PC-9 (cell line): Measurements from ENCODE around the gene HECTD1. TPM values are rescaled to one million over a fixed set of nuclear protein-coding genes. Genes with fewer than 3 reads are reported as not detected.

ENCODE experiments used
- BruUV-seq: library from RNA; stranded (reverse); fragments of 400-500 nt; replicated peaks from 2 replicates; lab custom pipeline; 2021; lab: Mats Ljungman, UMichigan
- CTCF ChIA-PET: fragments of 300-600 bp; sonication (Branson Sonifier 250); formaldehyde crosslinking; loops from one replicate; lab custom pipeline; 2022; ENCODE audit warnings: antibody characterized with exemption; lab: Charles Lee
- POLR2A ChIA-PET: fragments of 300-600 bp; sonication (Branson Sonifier 250); formaldehyde crosslinking; loops from one replicate; lab custom pipeline; 2022; ENCODE audit warnings: antibody characterized with exemption; ENCODE audit not compliant: unreplicated experiment; lab: Charles Lee
- DNase-seq, 2 experiments: peaks; one replicate each; pipeline versions ENCODE4 v3.0.0 to v3.0.0-alpha.2; 2015 to 2022; ENCODE audit warnings: mixed read lengths in 1 of 2
- H2AFZ ChIP-seq: fragments of 200-600 bp; sonication (generic); 2 replicates; pipeline ENCODE4 v1.8.1; 2017; ENCODE audit warnings: antibody characterized with exemption
- H3F3A ChIP-seq: fragments of 200-600 bp; sonication (generic); 2 replicates; pipeline ENCODE4 v1.8.1; 2017; ENCODE audit warnings: antibody characterized with exemption, mild to moderate bottlenecking, low read depth; ENCODE audit not compliant: insufficient read depth
- H3K27ac ChIP-seq: fragments of 200-600 bp; sonication (generic); 2 replicates; pipeline ENCODE4 v1.6.1; 2016; ENCODE audit warnings: mixed run types
- H3K27me3 ChIP-seq: fragments of 200-600 bp; sonication (generic); 2 replicates; pipeline ENCODE4 v1.6.1; 2016; ENCODE audit warnings: low read depth, mixed run types; ENCODE audit not compliant: insufficient read depth
- H3K36me3 ChIP-seq: fragments of 200-600 bp; sonication (generic); 2 replicates; pipeline ENCODE4 v1.6.1; 2016; ENCODE audit warnings: low read depth, mixed run types
- H3K4me1 ChIP-seq: fragments of 200-600 bp; sonication (generic); replicated peaks from 2 replicates; pipeline ENCODE4 v1.6.1; 2016; ENCODE audit warnings: mixed run types; ENCODE audit not compliant: insufficient read depth
- H3K4me2 ChIP-seq: fragments of 200-600 bp; sonication (generic); 2 replicates; pipeline ENCODE4 v1.6.1; 2017; ENCODE audit warnings: mixed run types
- H3K4me3 ChIP-seq: fragments of 200-600 bp; sonication (generic); 2 replicates; pipeline ENCODE4 v1.6.1; 2016; ENCODE audit warnings: mixed run types
- H3K79me2 ChIP-seq: fragments of 200-600 bp; sonication (generic); 2 replicates; pipeline ENCODE4 v1.6.1; 2017; ENCODE audit warnings: low read depth, mixed run types
- H3K9me2 ChIP-seq: fragments of 200-600 bp; sonication (generic); 2 replicates; pipeline ENCODE4 v1.8.1; 2017; ENCODE audit warnings: mild to moderate bottlenecking; ENCODE audit not compliant: insufficient read depth
- H3K9me3 ChIP-seq: fragments of 200-600 bp; sonication (generic); 2 replicates; pipeline ENCODE4 v1.8.1; 2016; ENCODE audit warnings: low read depth; ENCODE audit not compliant: insufficient read depth
- H4K20me1 ChIP-seq: fragments of 200-600 bp; sonication (generic); 2 replicates; pipeline ENCODE4 v1.8.1; 2017; ENCODE audit not compliant: insufficient read depth
- EZH2 ChIP-seq: fragments of 200-600 bp; sonication (generic); IDR thresholded peaks from 2 replicates; pipeline ENCODE4 v1.8.0; 2017; ENCODE audit warnings: antibody characterized with exemption, low read depth
- intact Hi-C: fragments of 100-400 bp; cut with micrococcal nuclease; formaldehyde crosslinking; loops from one replicate; pipeline ENCODE4 v1.10.0; 2022; ENCODE audit not compliant: unreplicated experiment
- total RNA-seq: library from RNA; stranded (reverse); gene quantifications from 2 replicates; pipeline ENCODE4 v1.2.3, GENCODE V29; 2021
- TF ChIP-seq, protein P1 (sequence below): fragments of 200-600 bp; sonication (generic); conservative IDR thresholded peaks from 2 replicates; pipeline ENCODE4 v1.6.1; 2017; ENCODE audit warnings: mixed run types, antibody characterized with exemption, mild to moderate bottlenecking, moderate library complexity

The HECTD1 gene
- total RNA-seq, 1 experiment from 2014 or later, result 93.9 TPM

DNA sequence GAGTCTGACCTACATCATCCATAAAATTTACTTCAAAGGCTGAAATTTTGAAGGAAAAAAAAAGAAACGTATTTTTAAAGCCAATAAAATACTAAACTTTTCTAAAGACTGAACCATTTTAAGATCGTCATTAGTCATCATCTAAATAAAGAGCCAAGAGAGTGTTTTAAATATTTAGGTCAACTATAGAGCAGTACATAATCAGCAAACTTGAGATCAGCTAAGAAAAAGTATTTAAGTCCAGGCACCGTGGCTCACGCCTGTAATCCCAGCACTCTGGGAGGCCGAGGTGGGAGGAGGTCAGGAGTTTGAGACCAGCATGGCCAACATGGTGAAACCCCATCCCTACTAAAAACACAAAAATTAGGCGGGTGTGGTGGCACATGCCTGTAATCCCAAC is 35.5 kb downstream of the HECTD1 start:
- Histone ChIP-seq H3F3A (no peaks in the 10 kb centered on the region), H3K79me2 (no peaks in the 10 kb centered on the region), H3K4me2 (no peak overlapping the region), H4K20me1 (no peaks in the 10 kb centered on the region; the same call in 1 of the 2 replicates), H3K27me3 (no peaks in the 10 kb centered on the region), H3K9me3 (no peaks in the 10 kb centered on the region), H3K36me3 (peaks cover 9% of the 10 kb centered on the region), H3K4me3 (no peak overlapping the region), H3K4me1 (no peaks in the 10 kb centered on the region), H3K9me2 (no peaks in the 10 kb centered on the region), H2AFZ (no peak overlapping the region), H3K27ac (no peak overlapping the region)
- no peak for TF ChIP-seq EZH2
- TF ChIP-seq, protein P1, sequence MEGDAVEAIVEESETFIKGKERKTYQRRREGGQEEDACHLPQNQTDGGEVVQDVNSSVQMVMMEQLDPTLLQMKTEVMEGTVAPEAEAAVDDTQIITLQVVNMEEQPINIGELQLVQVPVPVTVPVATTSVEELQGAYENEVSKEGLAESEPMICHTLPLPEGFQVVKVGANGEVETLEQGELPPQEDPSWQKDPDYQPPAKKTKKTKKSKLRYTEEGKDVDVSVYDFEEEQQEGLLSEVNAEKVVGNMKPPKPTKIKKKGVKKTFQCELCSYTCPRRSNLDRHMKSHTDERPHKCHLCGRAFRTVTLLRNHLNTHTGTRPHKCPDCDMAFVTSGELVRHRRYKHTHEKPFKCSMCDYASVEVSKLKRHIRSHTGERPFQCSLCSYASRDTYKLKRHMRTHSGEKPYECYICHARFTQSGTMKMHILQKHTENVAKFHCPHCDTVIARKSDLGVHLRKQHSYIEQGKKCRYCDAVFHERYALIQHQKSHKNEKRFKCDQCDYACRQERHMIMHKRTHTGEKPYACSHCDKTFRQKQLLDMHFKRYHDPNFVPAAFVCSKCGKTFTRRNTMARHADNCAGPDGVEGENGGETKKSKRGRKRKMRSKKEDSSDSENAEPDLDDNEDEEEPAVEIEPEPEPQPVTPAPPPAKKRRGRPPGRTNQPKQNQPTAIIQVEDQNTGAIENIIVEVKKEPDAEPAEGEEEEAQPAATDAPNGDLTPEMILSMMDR, result no peak
- ChIA-PET POLR2A (no interaction called here), CTCF (no interaction called here)
- no peak for DNase-seq
- intact Hi-C loops, result no loop called here
- no TSS peak for BruUV-seq

DNA sequence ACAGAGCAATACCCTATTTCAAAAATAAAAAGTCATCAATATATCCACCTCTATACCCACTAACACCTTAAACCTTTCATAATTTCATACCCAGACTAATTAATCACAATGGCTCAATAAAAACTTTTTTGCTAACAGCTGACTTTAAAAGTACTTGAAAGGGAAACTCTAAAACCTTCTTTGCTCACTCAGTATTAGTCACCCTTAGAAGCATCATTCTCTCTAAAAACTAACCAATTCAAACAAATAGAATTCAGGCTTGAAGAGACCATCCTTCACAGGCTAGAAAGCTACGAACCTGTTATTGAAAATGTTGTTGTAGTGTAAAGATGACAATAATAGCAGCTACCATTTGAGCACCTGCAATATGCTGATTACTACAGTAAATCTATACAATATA is 37.2 kb downstream of the HECTD1 start:
- ChIA-PET CTCF (no interaction called here), POLR2A (no interaction called here)
- intact Hi-C loops, result no loop called here
- no peak for DNase-seq
- no peak overlapping the region for H3K4me2 ChIP-seq
- H3K9me2 ChIP-seq, result no peaks in the 10 kb centered on the region
- no peaks in the 10 kb centered on the region for H3K27me3 ChIP-seq
- H3K79me2 ChIP-seq, result peaks cover under 1% of the 10 kb centered on the region; the same call in 1 of the 2 replicates
- H2AFZ ChIP-seq, result no peak overlapping the region
- no peaks in the 10 kb centered on the region; the same call in 1 of the 2 replicates for H4K20me1 ChIP-seq
- no peak for TF ChIP-seq EZH2
- TF ChIP-seq, protein P1, result no peak
- no peak overlapping the region for H3K27ac ChIP-seq
- peaks cover 9% of the 10 kb centered on the region for H3K36me3 ChIP-seq
- no peak overlapping the region for H3K4me3 ChIP-seq
- peaks cover 3% of the 10 kb centered on the region; the same call in 1 of the 2 replicates for H3F3A ChIP-seq
- no peaks in the 10 kb centered on the region for H3K9me3 ChIP-seq
- no TSS peak for BruUV-seq
- peaks cover 14% of the 10 kb centered on the region for H3K4me1 ChIP-seq

DNA sequence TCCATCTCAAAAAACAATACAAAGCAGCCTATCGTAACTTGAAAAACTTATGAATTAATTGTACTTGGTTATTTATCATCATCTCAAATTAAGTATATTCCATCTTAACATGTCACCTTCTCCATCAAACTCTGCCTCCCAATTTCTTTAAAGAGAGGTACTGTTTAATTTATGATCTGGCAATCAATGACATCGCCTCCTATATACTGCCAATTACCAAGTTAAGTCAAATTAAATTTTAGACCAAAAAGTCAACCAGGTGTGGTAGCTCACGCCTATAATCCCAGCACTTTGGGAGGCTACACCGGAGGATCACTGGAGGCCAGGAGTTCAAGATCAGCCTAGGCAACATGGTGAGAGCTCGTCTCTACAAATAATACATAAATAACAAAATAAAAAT is 37.7 kb downstream of the HECTD1 start:
- CTCF ChIA-PET, result no interaction called here
- Histone ChIP-seq H3K9me2 (no peaks in the 10 kb centered on the region), H3K36me3 (peaks cover 9% of the 10 kb centered on the region), H3K4me2 (no peak overlapping the region), H3K9me3 (no peaks in the 10 kb centered on the region), H3K27ac (no peak overlapping the region), H3K79me2 (peaks cover 6% of the 10 kb centered on the region; the same call in 1 of the 2 replicates), H3K4me1 (peaks cover 18% of the 10 kb centered on the region), H4K20me1 (no peaks in the 10 kb centered on the region; the same call in 1 of the 2 replicates), H3K27me3 (no peaks in the 10 kb centered on the region), H2AFZ (no peak overlapping the region), H3F3A (peaks cover 3% of the 10 kb centered on the region; the same call in 1 of the 2 replicates), H3K4me3 (no peak overlapping the region)
- intact Hi-C loops, result no loop called here
- TF ChIP-seq, protein P1, result no peak
- TF ChIP-seq EZH2, result no peak
- POLR2A ChIA-PET, result no interaction called here
- no TSS peak for BruUV-seq
- DNase-seq, result no peak
